Measurements from ENCODE around the gene EXOSC9. TPM values are rescaled to one million over a fixed set of nuclear protein-coding genes. Genes with fewer than 3 reads are reported as not detected.
"Not testable (repeated sequence)": the region's sequence is repeated elsewhere in the genome, so short reads cannot be mapped to it uniquely, and the experiment has no call there.

Gene EXOSC9
- total RNA-seq = 13.5 TPM
- long read RNA-seq, transcript EXOSC9-201 (12 exons, 1,481 nt) = major isoform, 15 of 19 reads
- long read RNA-seq, partial matches to known transcripts = 2 of 19 reads
- long read RNA-seq, other reads (novel, unspliced or antisense) = 1 of 19 reads

- DNase-seq (ENCODE audit: low spot score) = peak; percentile 96
- intact Hi-C loops (cut with DNase I) = loop anchor here (1.0 to 5.0 kb wide), 2 partner anchors 22 to 104 kb away; partner anchors contain the start of genes ANXA5 and CCNA2
These were observed at the start of gene EXOSC9 for GRCh38 chr4:121800961-121801714. TSS of gene EXOSC9 (plus strand) at chr4:121801323. CDS start at chr4:121801425, 102 bp downstream.

- not testable (repeated sequence) for DNase-seq (ENCODE audit: low spot score)
These were observed 49.0 kb upstream of the EXOSC9 start for GRCh38 chr4:121752142-121752541.

GRCh38 chr4:121758925-121759568 is 42.1 kb upstream of the EXOSC9 start:
- no peak for DNase-seq (ENCODE audit: low spot score)
- intact Hi-C loops (cut with DNase I) = no loop called here

More at GRCh38 chr4:121752142-121752541, 49.0 kb upstream of the EXOSC9 start:
- intact Hi-C loops (cut with DNase I) = not testable (repeated sequence)

GRCh38 chr4:121760205-121760604 is 40.9 kb upstream of the EXOSC9 start:
- intact Hi-C loops (cut with DNase I) = no loop called here
- DNase-seq (ENCODE audit: low spot score) = no peak

GRCh38 chr4:121764303-121764701 is 36.8 kb upstream of the EXOSC9 start:
- DNase-seq (ENCODE audit: low spot score) = no peak
- intact Hi-C loops (cut with DNase I) = no loop called here

- intact Hi-C loops (cut with DNase I) = no loop called here
- DNase-seq (ENCODE audit: low spot score) = no peak
These were observed 36.3 kb upstream of the EXOSC9 start, which contains the start of gene SMIM43 for GRCh38 chr4:121764702-121765367. TSS of gene SMIM43 (minus strand) at chr4:121765164. CDS start at chr4:121765105, 59 bp downstream.

GRCh38 chr4:121765368-121765705 is 35.8 kb upstream of the EXOSC9 start:
- no peak for DNase-seq (ENCODE audit: low spot score)
- intact Hi-C loops (cut with DNase I) = no loop called here

GRCh38 chr4:121765971-121766538 is 35.1 kb upstream of the EXOSC9 start:
- intact Hi-C loops (cut with DNase I) = no loop called here
- DNase-seq (ENCODE audit: low spot score) = no peak

- intact Hi-C loops (cut with DNase I) = no loop called here
- no peak for DNase-seq (ENCODE audit: low spot score)
These were observed 34.0 kb upstream of the EXOSC9 start for GRCh38 chr4:121767166-121767565.

GRCh38 chr4:121769341-121769740 is 31.8 kb upstream of the EXOSC9 start:
- intact Hi-C loops (cut with DNase I) = no loop called here
- no peak for DNase-seq (ENCODE audit: low spot score)

GRCh38 chr4:121771869-121772268 is 29.3 kb upstream of the EXOSC9 start:
- no peak for DNase-seq (ENCODE audit: low spot score)
- intact Hi-C loops (cut with DNase I) = no loop called here

GRCh38 chr4:121773883-121774282 is 27.2 kb upstream of the EXOSC9 start:
- intact Hi-C loops (cut with DNase I) = no loop called here

GRCh38 chr4:121776610-121777401 is 24.3 kb upstream of the EXOSC9 start:
- intact Hi-C loops (cut with DNase I) = no loop called here
- no peak for DNase-seq (ENCODE audit: low spot score)

More at GRCh38 chr4:121773883-121774282, 27.2 kb upstream of the EXOSC9 start:
- DNase-seq (ENCODE audit: low spot score) = no peak

- intact Hi-C loops (cut with DNase I) = no loop called here
- no peak for DNase-seq (ENCODE audit: low spot score)
These were observed 23.5 kb upstream of the EXOSC9 start for GRCh38 chr4:121777625-121778024.

GRCh38 chr4:121778991-121779628 is 22.0 kb upstream of the EXOSC9 start:
- no peak for DNase-seq (ENCODE audit: low spot score)
- intact Hi-C loops (cut with DNase I) = no loop called here

- intact Hi-C loops (cut with DNase I) = no loop called here
- no peak for DNase-seq (ENCODE audit: low spot score)
These were observed 17.9 kb upstream of the EXOSC9 start for GRCh38 chr4:121783210-121783609.

- DNase-seq (ENCODE audit: low spot score) = no peak
- intact Hi-C loops (cut with DNase I) = no loop called here
These were observed 16.7 kb upstream of the EXOSC9 start for GRCh38 chr4:121784401-121784800.

- no peak for DNase-seq (ENCODE audit: low spot score)
- intact Hi-C loops (cut with DNase I) = no loop called here
These were observed 16.1 kb upstream of the EXOSC9 start for GRCh38 chr4:121784975-121785374.

- DNase-seq (ENCODE audit: low spot score) = no peak
- intact Hi-C loops (cut with DNase I) = no loop called here
These were observed 15.6 kb upstream of the EXOSC9 start for GRCh38 chr4:121785479-121785878.
